Spinal cord (tissue), 10 donors: ENCODE data around the gene ELOVL5. TPM values are rescaled to one million over a fixed set of nuclear protein-coding genes. Genes with fewer than 3 reads are reported as not detected.
A peak's percentile ranks its signal among the peaks of the same experiment; 100 is the strongest.

ENCODE experiments used
- DNase-seq, 6 donors: peaks; one replicate each; pipeline versions ENCODE4 v3.0.0 to v3.0.0-alpha.2; 2013 to 2015; ENCODE audit warnings: low spot score in 6 of 6, low read depth in 4 of 6
- H3K27ac ChIP-seq: one replicate; pipeline ENCODE4 v1.5.1; 2013; ENCODE audit warnings: low read depth, low read length, control low read depth
- H3K27me3 ChIP-seq: one replicate; pipeline ENCODE4 v1.6.1; 2013; ENCODE audit warnings: low read length; ENCODE audit not compliant: control insufficient read depth, insufficient read depth
- H3K36me3 ChIP-seq: one replicate; pipeline ENCODE4 v1.6.1; 2013; ENCODE audit warnings: low read length; ENCODE audit not compliant: control insufficient read depth, insufficient read depth
- H3K4me1 ChIP-seq: one replicate; pipeline ENCODE4 v1.6.1; 2013; ENCODE audit warnings: low read length; ENCODE audit not compliant: control insufficient read depth, insufficient read depth
- H3K4me3 ChIP-seq: one replicate; pipeline ENCODE4 v1.5.1; 2013; ENCODE audit warnings: low read depth, low read length, control low read depth
- H3K9me3 ChIP-seq: one replicate; pipeline ENCODE4 v1.6.1; 2013; ENCODE audit warnings: low read length; ENCODE audit not compliant: control insufficient read depth, insufficient read depth
- WGBS: methylation state at CpG from one replicate; pipeline ENCODE4 v1.1.5; 2013; ENCODE audit warnings: missing lambda C conversion rate; ENCODE audit not compliant: insufficient coverage; 5-methylcytosine and 5-hydroxymethylcytosine counted together
- polyA plus RNA-seq, 2 donors: library from polyadenylated mRNA; unstranded; fragments of 120-200 nt; gene quantifications; one replicate each; pipeline ENCODE4 v1.2.1, GENCODE V29; 2013; ENCODE audit not compliant: insufficient read length in 2 of 2
- total RNA-seq, 2 donors: library from RNA; depleted of rRNA in 1 of 2; stranded (reverse); fragments of 120-200 nt in 1 of 2; fragments of >200 nt in 1 of 2; gene quantifications; one replicate each; pipeline versions ENCODE4 v1.2.3 to v1.2.4, GENCODE V29; 2013 to 2014
- donor health status: healthy.

The ELOVL5 gene
- total and polyA plus RNA-seq, 4 donors, result 65.0 to 99.5 (median 87.6) TPM

DNA sequence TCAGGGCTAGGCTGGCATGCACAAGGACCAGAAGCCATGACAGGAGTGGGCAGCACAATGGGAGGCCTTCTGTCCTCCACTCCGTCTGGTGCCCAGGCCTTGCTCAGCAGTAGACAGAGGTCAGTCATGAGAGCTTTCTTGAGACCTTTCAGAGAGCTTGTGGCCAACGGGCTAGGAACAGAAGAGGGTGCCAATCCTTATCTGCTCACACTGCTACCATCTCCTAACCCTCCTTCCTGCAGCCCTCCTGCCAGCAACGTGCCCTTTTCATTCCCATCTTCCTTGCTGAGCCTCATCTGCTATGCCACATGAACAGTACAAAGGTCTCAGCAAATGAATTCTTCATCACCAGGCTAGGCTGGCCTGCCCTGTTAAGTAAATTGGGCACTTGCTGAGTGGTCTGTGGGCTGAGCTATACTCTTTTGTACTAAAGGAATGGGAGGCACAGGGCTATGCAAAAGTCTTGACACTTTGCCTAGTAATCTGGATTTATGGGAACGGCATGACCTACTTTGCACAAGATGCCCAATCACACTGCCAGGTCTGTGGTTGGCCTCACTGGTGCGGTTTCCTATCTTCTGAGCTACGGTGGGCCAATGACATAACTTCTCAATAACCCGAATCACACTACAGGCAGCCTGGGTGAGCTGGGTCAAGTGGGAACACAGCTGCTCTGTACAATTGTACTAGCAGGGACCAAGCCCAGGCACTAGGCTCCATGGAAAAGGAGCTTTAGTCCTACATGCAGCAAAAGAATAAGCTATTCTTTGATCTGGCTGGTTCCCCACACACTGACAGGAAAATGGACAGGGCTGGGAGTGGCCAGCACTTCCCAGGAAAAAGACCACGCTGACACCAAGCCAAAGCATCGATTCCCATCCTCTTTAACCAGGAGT lies 47.8 kb downstream of the ELOVL5 start:
- peak in 2 of 6 donors; percentile 41 to 62 for DNase-seq
- no peaks in the 10 kb centered on the region for H3K27me3 ChIP-seq
- peak overlapping the region; percentile 44 for H3K27ac ChIP-seq
- no peak overlapping the region for H3K4me3 ChIP-seq
- peaks cover 3% of the 10 kb centered on the region for H3K36me3 ChIP-seq
- H3K4me1 ChIP-seq, result peaks cover 19% of the 10 kb centered on the region
- WGBS, result 38% methylated on average over 8 of the region's 9 CpGs
- H3K9me3 ChIP-seq, result no peaks in the 10 kb centered on the region

DNA sequence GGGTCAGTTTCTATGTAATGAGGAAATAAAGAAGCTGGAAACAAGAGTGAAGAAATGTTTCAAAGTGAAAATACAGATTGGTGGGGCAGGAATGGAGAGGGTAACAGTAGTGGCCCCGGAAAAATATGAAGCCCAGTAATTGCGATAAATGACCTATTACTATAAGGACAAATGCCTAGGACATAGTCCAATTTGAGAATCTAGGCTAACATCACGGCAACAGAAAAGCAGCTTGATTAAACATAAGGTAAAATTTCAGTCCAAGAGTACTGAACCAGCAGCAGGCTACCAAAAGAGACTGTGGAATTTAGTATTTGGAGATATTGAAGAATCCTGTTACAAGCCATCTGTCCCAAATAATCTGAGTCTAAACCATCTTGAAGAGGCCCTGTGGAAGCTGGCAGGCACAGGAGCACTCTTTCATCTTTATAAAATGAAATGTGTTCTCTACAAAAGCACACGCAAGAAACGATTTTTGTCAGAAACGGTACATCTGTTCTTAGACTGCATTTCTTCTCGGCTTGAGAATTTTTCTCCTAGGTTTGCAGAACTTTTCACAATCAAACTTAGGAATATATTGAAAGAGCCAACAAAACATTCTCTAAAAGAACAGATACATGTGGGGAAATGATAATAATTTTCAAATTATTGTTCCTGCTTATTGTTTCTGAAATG lies 49.3 kb downstream of the ELOVL5 start:
- peak in 2 of 6 donors; percentile 22 to 78 for DNase-seq
- peaks cover 19% of the 10 kb centered on the region for H3K4me1 ChIP-seq
- no CpG with 5 or more reads among the region's 7 CpGs for WGBS

DNA sequence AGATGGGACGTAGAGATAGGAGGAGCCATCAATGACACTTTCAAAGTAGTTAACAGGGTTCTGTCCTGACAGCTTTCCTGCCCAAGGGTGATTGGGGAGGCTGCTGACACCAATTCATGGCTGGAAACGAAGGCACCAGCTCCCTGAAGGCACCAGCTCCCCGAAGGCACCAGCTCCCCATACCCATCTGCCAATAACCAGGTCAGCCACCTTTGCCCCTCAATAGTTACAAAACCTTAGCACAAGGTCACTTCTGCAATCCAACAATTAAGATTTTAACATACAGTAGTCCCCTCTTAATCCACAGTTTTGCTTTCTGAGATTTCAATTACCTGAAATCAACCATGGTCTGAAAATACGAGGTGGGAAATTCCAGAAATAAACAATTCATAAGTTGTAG lies 51.7 kb downstream of the ELOVL5 start:
- Histone ChIP-seq H3K4me1 (peaks cover 19% of the 10 kb centered on the region), H3K27me3 (no peaks in the 10 kb centered on the region), H3K27ac (no peak overlapping the region), H3K9me3 (no peaks in the 10 kb centered on the region), H3K36me3 (no peaks in the 10 kb centered on the region), H3K4me3 (no peak overlapping the region)
- no peak for DNase-seq
- 83% methylated on average over 4 of the region's 4 CpGs for WGBS

More for the DNA sequence above, 49.3 kb downstream of the ELOVL5 start:
- Histone ChIP-seq H3K27ac (peak overlapping the region; percentile 1), H3K4me3 (no peak overlapping the region), H3K36me3 (no peaks in the 10 kb centered on the region), H3K27me3 (no peaks in the 10 kb centered on the region), H3K9me3 (no peaks in the 10 kb centered on the region)

DNA sequence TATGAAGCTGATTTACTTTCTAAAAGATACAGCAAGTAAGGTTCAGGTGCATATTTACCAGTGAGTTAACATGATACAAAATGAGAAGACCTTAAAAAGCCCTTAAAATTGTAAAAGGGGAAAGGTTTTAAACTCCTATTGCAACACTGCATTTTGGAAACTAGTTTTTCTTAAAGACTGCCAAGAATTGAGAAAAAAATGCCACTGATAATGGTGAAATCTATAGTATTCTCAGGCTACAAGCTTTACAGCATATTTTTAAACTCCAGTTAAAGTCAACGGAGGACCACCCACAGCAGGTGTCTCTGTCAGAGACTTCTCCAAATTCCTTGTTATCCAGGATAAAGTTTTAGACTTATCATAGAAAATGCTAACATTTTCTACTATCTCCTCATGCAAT lies 53.6 kb downstream of the ELOVL5 start:
- Histone ChIP-seq H3K27ac (no peak overlapping the region), H3K27me3 (no peaks in the 10 kb centered on the region), H3K9me3 (no peaks in the 10 kb centered on the region), H3K4me3 (no peak overlapping the region), H3K36me3 (no peaks in the 10 kb centered on the region), H3K4me1 (peaks cover 7% of the 10 kb centered on the region)
- WGBS, result no CpG with 5 or more reads among the region's 1 CpG
- no peak for DNase-seq

DNA sequence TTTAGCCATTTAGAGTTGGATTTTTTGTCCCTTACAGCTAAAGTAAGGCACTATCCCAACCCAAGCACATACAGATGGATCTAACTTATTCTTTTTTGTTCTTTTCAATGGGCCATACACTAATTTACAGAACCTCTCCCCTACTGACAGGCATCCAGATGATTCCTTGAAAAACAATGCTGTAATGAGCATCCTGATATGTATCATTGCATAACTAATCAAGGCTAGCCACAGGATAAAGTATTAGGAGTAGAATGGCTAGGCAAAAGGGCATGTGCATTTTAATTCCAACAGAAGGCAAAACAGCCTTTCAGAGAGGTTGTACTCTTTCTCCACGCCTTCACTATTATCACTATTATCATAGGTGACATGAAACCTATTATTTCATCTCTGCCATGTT lies 54.1 kb downstream of the ELOVL5 start:
- no peak overlapping the region for H3K27ac ChIP-seq
- no peak for DNase-seq
- no peaks in the 10 kb centered on the region for H3K9me3 ChIP-seq
- no peak overlapping the region for H3K4me3 ChIP-seq
- peaks cover 2% of the 10 kb centered on the region for H3K4me1 ChIP-seq
- no peaks in the 10 kb centered on the region for H3K36me3 ChIP-seq
- H3K27me3 ChIP-seq, result no peaks in the 10 kb centered on the region
- no CpG with 5 or more reads among the region's 1 CpG for WGBS

DNA sequence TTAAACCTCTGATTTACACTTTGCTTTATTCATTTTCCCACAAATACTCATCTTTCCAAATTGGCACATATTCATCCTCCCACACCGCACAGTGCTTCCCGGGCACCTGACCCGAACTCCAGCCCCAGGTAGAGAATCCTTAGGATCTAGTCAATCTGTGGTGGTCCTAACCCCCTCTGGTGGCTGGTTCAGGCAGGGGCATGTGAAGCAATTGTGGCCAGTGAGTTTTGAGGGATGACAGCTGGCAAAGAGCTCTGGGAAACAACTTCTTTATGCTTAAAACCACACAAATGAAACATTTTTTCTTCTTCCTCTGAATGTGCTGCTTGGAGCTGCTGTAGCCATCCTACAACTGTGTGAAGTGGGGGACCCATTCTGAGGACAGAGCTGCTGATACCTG lies 54.7 kb downstream of the ELOVL5 start:
- WGBS, result 100% methylated on average over 1 of the region's 3 CpGs
- H3K4me1 ChIP-seq, result peaks cover 2% of the 10 kb centered on the region

DNA sequence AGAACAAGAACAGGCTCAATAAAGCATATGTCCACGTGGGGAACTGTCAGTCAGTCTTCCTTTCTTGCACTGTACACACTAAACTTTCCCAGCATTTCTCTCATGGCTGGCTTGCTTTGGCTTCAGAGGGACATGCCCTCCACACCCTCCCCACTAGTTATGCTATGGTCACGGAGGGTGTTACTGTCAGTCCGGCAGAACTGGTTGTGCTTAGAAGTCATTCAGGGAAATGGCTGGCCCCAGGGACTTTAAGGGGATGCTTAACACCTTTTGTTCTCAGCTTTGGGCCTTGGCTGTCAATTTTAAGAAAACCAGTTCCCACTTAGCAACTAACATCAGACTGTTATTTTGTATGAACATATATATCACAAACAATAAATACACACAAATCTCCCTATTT lies 55.1 kb downstream of the ELOVL5 start:
- Histone ChIP-seq H3K27me3 (no peaks in the 10 kb centered on the region), H3K27ac (no peak overlapping the region), H3K36me3 (no peaks in the 10 kb centered on the region), H3K4me3 (no peak overlapping the region), H3K4me1 (peaks cover 1% of the 10 kb centered on the region), H3K9me3 (no peaks in the 10 kb centered on the region)
- DNase-seq, result no peak
- WGBS, result 96% methylated on average over 3 of the region's 3 CpGs

More for the DNA sequence above, 54.7 kb downstream of the ELOVL5 start:
- Histone ChIP-seq H3K4me3 (no peak overlapping the region), H3K36me3 (no peaks in the 10 kb centered on the region), H3K27ac (no peak overlapping the region), H3K27me3 (no peaks in the 10 kb centered on the region), H3K9me3 (no peaks in the 10 kb centered on the region)
- DNase-seq, result peak in 1 of 6 donors; percentile 53

DNA sequence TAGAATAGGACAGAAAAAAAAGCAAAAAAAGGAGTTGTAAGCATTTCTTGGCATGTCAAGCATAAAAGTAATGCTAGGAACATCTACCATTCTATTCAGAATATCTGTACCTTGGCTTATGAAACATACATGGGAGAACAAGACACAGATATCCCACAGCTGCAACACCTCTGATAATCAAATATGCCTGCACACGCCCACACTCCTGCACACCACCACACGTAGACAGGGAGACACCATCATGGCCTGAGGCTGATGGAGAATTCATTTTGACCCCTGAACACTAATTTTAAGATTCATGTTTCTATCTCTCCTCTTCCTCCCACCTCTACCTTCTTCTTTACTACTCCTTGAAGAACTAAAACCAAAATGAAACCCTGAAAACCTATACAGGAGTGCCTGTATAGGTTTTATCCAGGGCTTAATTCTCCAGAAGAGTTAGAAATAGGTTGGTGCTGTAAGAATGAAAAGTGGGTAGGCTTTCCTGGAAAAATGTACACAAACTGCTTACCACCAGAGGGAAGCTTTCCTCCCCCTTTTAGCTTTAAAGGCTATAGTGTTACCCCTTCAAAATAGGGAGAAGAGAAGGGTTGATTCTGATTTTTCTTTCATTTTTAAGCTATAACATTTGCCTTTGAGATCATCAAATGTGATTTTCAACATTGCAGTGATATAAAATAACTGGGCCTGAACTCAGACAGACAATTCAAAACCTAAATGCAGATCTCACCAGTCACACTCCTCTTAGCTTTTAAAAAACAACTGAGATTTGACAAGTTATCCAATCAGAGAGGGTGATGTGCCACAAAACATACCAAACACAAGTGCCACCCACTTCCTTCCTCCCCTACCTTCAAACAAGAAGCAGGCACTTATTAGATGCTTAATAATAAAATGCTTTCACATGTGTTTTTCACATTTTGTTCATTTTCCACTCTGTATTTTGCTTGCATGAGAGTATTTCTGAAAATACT lies 57.9 kb downstream of the ELOVL5 start:
- no peaks in the 10 kb centered on the region for H3K27me3 ChIP-seq
- peaks cover 5% of the 10 kb centered on the region for H3K4me1 ChIP-seq
- no peak overlapping the region for H3K27ac ChIP-seq
- no peaks in the 10 kb centered on the region for H3K36me3 ChIP-seq
- no peaks in the 10 kb centered on the region for H3K9me3 ChIP-seq
- DNase-seq, result no peak
- 83% methylated on average over 2 of the region's 2 CpGs for WGBS
- H3K4me3 ChIP-seq, result no peak overlapping the region
